NCI-H2196 (cell line): ENCODE results near the gene DAP.
"Not testable (repeated sequence)": the region's sequence is repeated elsewhere in the genome, so short reads cannot be mapped to it uniquely, and the experiment has no call there.

ENCODE experiments used
- DNase-seq: peaks from one replicate; lab custom pipeline; 2025; ENCODE audit not compliant: unreplicated experiment; lab: John Stamatoyannopoulos, UW

The DAP gene

DNA sequence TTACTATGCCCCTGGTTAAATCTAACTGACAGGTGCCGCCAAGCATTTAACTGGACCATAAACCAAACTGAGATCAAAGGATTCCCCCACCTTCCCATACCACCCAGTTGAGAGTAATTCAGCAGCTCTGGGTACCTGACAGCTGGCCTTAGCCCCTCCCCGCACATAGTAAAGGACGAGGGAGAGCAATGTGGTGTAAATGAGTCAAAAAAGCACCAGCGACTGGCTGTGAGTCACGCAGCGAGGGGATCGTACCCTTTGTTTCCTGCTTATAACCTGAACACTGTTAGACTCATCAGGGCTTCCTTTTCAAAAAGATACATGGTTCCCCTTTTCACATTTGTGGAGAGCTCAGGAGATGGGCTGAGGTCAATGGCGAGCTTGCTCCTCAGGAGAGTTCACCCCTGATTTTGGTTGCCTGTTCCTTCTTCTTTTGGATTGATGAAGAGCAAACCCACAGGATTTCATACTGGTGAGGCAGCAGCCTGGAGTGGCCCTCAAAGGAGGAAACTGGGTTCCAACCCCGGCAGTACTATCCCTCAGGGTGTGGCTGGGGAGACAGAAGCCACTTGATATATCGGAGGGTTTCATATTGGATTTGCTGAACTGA is 125.7 kb downstream of the DAP start:
- no peak for DNase-seq

DNA sequence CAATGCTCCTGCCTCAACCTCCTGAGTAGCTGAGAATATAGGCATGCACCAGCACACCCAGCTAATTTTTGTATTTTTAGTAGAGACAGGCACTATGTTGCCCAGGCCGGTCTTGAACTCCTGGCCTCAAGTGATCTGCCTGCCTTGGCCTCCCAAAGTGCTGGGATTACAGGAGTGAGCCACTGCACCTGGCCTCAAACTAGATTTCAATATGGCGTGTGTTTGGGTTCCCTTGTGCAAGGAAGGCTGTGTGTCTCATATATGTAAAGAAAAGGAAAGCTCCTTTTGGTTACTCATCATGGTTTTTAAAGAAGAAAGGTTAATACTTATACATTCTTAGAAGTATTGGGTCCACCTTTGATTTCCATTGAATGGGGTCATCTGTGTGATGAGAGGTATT is 126.5 kb downstream of the DAP start:
- no peak for DNase-seq

DNA sequence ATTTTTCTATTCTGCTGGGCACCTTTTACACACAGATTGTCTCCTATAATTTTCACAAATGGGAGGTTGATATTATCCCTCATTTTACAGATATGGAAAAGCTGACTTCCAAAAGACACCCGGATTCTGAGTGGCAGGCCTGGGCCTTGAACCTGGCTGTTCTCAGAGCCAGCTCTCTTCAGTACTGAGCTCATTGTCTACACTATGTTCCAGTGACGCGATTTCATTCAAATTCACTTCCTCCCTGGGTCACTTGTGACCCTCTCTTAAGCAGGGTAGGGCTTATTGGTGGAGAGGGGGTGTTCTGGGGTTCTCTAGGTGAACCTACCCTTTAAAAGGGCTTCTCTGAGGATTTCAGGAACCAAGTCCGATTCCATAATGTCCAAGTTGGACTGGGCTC is 127.0 kb downstream of the DAP start:
- DNase-seq = no peak

DNA sequence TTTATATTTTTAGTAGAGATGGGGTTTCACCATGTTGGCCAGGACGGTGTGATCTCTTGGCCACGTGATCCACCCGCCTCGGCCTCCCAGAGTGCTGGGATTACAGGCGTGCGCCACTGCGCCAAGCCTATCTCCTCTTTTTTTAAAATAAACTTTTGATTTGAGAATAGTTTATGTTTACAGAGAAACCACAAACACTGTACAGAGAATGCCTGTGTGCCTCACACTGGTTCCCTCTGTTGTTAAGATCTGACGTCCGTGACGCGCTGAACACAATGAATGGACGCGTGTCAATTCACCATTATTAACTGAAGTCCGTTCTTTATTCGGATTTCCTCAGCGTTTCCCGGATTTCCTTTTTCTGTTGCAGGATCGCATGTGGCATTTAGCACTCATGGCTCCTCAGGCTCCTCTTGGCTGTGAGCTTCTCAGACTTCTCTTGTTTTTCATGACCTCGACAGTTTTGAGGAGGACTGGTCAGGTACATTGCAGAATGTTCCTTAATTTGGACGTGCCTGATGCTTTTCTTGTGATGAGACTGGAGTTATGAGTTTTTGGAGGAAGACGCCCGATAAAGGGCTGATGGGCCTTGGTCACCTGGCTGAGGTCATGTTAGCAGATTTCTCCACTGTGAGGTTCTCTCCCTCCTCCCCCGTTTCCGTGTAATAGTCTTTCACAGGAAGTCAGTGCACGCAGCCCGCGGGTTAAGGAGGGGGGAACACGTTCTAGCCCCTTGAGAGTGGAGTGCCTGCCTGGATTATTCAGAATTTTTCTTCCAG is 127.6 kb downstream of the DAP start:
- no peak for DNase-seq

DNA sequence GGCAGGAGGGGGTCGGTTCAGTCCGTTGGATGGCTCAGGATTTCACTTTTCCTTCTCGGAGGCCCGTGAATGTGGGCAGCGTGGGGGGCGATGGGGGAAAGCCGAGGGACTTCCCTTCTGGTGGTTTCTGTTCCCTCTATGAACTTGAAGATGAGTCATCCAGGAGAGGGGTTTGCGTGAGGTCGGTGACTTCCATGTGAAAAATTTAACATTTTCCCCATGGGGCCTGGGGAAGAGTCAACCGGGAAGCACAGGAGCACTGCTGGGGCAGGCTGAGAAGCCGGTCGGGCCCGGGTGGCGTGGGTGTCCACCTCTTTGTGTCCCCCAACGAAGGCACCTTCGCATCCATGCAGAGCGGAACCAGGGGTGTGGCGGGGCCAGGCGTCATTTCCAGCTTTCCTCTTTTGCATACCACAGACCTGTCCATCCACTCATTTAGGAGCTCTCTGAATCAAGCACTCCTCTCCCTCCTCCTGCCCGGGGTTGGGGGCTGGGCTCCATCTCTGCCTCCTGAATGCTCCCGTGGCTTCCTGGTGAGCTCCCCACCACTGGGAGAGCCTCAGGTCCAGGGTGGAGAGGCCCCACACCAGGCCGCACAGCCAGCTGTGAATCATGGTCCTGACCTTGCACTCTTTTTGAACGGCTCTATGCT is 128.8 kb downstream of the DAP start:
- no peak for DNase-seq

DNA sequence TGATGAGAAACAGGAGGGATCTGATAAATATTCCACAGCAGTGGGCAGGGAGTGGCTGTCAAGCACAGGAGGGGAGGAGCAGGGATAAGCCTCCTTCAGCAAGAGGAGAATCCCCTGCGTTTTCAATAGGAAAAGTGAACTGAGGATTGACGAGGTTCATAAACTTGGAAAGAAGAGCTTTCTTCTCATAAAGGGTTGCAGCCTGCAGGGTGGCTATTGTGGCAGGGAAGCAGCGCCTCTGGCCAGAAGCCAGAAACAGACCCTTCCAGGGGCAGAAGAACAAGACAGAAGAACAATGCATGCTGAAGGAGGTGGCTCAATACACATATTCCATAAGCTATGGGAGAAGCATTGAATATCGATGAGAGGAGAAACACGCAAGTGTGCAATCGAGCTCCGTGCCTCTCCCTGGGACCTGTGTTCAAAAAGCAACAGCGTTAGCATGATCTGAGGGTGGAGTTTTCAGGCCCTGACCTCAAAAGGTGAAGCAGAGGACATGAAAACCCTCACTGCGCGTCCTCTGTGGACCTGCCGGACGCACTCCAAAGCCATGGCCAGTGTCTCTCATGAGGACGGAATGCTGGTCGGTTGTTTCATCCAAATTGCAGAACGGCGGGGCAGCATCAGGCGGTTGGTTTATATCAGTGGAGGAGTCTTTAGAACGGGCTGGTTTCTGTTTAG is 129.6 kb downstream of the DAP start:
- DNase-seq = no peak

DNA sequence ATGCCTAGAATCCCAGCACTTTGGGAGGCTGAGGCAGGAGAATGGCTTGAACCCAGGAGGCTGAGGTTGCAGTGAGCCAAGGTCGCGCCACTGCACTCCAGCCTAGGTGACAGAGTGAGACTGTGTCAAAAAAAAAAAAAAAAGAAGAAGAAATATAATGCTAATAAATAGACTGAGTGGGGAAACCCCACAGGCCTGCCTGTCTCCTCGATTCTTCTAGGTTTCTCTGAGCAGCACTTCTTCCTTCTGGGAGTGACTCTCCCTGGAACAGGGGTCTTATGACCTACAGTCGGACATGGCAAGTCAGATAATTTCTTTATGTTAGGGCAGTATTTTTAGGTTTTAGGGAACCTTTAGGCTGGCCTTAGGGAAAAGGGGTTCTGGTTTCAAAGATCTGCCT is 130.3 kb downstream of the DAP start:
- DNase-seq = not testable (repeated sequence)

DNA sequence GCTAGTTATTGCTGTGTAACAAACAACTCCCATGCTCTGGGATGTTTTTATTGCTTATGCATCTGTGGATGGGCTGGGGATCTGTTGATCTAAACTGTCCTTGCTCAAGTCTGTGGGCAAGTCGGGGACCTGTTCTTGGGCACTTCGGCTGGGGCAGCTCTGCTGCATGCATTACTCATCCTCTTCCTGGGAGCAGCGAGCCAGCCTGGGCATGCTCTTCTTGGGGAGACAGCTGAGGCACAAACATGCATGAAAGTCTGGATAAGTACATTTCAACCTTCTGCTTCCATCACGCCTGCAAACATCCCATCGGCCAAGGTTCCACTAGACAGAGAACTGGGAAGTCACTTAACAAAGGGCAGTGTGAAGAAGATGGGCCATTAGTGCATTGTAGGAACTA is 130.9 kb downstream of the DAP start:
- DNase-seq = no peak

DNA sequence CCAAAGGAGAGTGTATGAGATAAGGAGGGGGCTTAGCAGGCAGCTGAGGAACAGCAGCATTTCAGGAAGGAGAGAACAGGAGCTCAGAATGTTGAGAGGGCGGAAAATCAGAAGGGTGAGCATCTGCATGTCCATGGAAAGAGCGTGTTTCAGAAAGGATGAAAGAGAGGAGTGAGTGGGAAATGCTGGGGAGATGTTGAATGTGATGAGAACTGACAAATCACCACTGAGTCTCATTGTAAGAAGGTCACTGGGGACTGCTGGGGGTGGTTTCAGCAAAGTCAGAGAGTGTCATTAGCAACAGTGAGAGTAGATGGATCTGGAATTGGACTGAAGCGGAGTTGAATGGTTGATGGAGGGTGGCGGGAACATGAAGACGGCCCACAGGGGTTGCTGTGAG is 131.4 kb downstream of the DAP start:
- no peak for DNase-seq
